Cardiac atrium fibroblast (primary cell): ENCODE data around the gene ELMOD3. TPM values are rescaled to one million over a fixed set of nuclear protein-coding genes. Genes with fewer than 3 reads are reported as not detected.

Experiments used
- total RNA-seq: library from RNA; depleted of rRNA; stranded (reverse); fragments of >200 nt; gene quantifications from 2 replicates; pipeline ENCODE4 v1.2.3, GENCODE V29; 2015

The ELMOD3 gene
- total RNA-seq = 8.3 and 10.5 TPM in 2 replicates

DNA sequence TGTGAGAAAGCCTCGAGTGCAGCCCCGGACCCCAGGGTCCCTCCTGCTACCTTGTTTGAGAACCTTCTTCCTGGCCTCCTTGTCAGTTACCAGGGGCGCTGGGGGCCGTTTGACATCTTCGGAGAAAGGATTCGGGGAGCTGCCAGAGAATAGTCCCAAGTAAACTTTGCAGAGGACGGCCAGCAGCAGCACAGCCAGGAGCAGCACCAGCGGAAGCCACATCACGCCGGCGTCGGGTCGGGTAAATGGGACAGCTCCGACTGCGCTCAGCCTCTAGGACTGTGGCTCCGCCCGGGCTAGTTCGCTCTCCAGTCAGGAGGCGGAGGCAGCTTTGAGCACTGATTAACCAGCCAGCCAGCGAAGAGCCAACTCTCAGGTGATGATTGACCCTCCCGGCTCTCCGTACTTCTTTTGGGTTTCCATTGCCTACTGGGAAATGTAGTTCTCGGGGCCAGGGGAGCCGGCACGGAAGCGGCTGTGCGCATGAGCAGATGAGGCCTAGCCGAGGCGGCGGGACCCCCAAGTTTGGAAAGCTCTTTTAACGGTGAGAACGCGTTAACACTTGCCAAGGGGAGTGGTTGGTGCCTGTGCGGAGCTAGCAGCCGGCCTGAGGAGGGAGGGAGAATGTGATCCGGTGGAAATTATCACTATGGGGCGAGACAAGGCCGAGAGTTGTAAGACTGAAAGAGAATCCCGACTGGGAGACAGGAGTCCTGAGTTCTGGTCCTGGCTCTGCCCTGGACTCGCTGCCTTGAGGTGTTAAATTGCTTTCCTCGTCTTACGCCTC is at the start of gene ELMOD3, which contains the start of gene RETSAT:
Gene ELMOD3 (plus strand): TSS at position 484 of the 787 bp plus-strand sequence. CDS start 2,430 bp downstream, outside the sequence.
Gene RETSAT (minus strand): TSS at position 243 of the 787 bp plus-strand sequence. CDS start 21 bp downstream, at position 222.

GRCh38 chr2:85327822-85328617 is 26.5 kb upstream of the ELMOD3 start, which contains the start of gene TGOLN2:
TGOLN2 (minus strand) TSS chr2:85327989; CDS start chr2:85327962, 27 bp downstream.

DNA sequence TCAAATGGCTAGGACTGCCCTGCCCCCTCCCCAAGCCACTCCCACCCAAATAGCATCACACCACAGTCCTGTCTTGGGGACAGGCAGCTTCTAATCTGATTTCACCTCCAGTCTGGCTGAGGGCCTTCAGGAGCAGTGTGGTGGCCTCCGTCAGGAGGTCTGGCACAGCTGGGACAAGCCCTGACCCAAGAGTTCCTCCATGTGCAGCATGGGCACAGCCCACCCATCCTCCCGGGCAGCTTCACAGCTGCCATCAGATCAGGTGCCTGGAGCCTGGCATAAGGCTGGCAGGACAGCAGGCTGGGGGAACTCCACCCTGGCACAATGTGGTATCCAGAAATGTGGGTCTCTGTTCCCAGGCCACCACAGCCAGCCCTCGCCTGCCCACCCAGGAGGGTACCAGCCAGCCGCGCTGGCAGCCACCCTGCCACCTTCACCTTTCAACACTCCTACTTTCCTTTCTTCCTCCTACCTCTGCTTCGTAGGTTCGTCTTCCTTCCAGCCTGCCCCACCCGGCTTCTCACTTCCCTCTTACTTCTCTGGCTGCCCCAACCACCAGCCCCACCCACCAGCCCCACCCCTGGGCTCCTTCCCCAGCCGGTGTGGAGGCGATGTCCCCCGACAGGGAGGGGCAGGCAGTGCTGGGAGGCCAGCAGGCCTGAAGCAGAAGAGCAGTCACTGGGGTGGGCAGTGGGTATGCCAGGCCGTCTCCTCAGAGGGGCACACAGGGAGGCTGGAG is 55.4 kb downstream of the ELMOD3 start, which contains the start of gene CAPG:
Gene CAPG (minus strand): TSS at position 522 of the 739 bp plus-strand sequence. CDS start 8,221 bp downstream, outside the sequence.

DNA sequence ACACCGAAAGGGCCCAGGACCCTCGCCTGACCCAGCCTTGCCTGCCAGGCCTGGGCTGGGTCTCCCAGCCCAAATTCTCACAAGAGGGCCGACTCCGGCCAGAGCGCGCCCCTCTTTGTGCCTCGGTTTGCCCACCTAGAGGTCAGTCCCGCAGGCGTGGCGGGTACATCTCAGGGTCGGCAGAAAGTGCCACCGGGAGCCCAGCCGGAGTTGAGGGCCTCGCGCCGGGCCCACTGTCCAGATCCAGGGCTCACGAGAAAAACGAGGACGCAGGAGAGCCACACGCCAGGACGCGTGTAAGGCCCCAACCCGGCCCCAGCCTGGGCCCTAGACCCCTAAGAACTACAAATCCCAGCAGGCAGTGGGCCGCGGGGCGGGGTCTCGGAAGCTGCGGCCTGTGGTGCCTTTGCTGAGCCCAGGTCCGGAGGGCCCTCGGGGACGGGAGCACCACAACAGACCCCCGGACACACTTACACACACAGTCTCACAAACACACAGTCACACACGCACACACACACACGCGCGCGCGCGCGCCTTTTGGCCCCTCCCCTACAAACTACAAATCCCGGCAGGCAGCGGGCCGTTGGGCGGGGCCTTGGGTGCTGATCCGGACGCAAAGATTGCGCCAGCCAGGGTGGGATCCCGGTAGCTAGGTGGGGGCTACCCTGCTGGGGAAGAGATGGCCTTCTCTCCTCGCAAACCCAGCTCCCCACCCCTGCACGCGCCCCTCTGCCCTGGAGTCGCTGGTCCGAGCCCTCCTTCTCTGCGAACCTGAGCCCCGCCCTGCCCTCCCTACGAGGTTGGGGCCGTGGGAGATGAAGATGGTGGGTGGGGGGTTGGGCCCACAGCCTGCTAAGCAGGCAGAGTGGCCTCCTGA is 63.8 kb downstream of the ELMOD3 start, which contains the start of gene SH2D6:
Gene SH2D6 (plus strand): TSS at position 583 of the 877 bp plus-strand sequence. CDS start 10,752 bp downstream, outside the sequence.

Other genes with a start within 250 kb of the ELMOD3 start
- gene TCF7L1, start 221.4 kb upstream of the ELMOD3 start, total RNA-seq = 1.6 and 2.9 TPM in 2 replicates
- 79.6 and 98.8 TPM in 2 replicates for gene TGOLN2, start 26.8 kb upstream of the ELMOD3 start, total RNA-seq
- 44.6 and 55.8 TPM in 2 replicates for gene RETSAT, start 241 bp upstream of the ELMOD3 start, total RNA-seq
- 23.3 and 29.4 TPM in 2 replicates for gene CAPG, start 55.6 kb downstream of the ELMOD3 start, total RNA-seq
- not detected in 2 replicates for gene SH2D6, start 63.9 kb downstream of the ELMOD3 start, total RNA-seq
- gene MAT2A, start 184.4 kb downstream of the ELMOD3 start, total RNA-seq = 86.3 and 97.7 TPM in 2 replicates
- gene GGCX, start 206.7 kb downstream of the ELMOD3 start, total RNA-seq = 46.5 and 82.5 TPM in 2 replicates
- 0.16 and 2.2 TPM in 2 replicates for gene VAMP8, start 222.8 kb downstream of the ELMOD3 start, total RNA-seq
- 30.6 and 43.5 TPM in 2 replicates for gene VAMP5, start 229.7 kb downstream of the ELMOD3 start, total RNA-seq
- gene RNF181, start 241.0 kb downstream of the ELMOD3 start, total RNA-seq = 136 and 149 TPM in 2 replicates
- 21.4 and 31.4 TPM in 2 replicates for gene TMEM150A, start 247.9 kb downstream of the ELMOD3 start, total RNA-seq